SIG-M5 treated with dmso at 0.1 percent for 504 hours (cell line): ENCODE results near the gene ADAP1.

ENCODE experiments used
- DNase-seq: peaks from one replicate; lab custom pipeline; 2025; ENCODE audit not compliant: unreplicated experiment; lab: John Stamatoyannopoulos, UW

The ADAP1 gene

GRCh38 chr7:923108-924041, 31.1 kb downstream of the ADAP1 start:
- peak; percentile 96 for DNase-seq

GRCh38 chr7:922334-923107, 32.0 kb downstream of the ADAP1 start:
- DNase-seq, result peak; percentile 4

GRCh38 chr7:921581-922333, 32.7 kb downstream of the ADAP1 start:
- no peak for DNase-seq

DNA sequence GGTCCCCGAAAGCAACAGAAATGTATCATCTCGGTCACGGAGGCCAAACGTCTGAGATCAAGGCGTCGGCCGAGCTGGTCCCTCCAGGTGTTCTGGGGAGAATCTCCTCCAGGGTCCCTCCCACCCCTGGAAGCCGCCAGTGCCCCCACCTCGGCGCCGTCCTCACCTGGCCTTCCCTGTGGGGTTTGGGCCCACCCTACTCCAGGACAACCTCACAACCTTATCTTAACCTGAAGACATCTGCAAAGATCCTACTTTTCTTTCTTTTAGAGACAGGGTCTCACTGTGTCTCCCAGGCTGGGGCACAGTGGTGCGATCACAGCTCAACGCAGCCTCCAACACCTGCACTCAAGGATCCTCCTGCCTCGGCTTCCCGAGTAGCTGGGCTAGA, 33.4 kb downstream of the ADAP1 start:
- no peak for DNase-seq

GRCh38 chr7:920351-921070, 34.0 kb downstream of the ADAP1 start:
- no peak for DNase-seq

- DNase-seq, result no peak
Observed at GRCh38 chr7:919924-920341, 34.5 kb downstream of the ADAP1 start.

DNA sequence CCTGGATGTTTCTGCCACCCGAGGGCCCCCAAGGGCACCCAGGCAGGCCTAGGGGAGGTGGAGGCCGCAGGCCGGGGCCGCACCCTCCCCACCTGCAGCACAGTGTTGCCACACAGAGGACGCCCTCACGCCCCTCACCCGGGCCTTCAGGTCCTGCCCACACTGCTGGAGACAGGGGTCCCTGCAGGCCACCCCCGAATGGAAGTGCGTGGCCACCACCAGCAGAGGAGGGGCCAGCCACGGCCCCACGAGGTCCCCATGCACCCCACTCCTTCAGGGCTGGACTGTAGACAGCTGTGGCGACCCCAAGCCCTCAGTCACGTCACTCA, 35.4 kb downstream of the ADAP1 start:
- no peak for DNase-seq

DNA sequence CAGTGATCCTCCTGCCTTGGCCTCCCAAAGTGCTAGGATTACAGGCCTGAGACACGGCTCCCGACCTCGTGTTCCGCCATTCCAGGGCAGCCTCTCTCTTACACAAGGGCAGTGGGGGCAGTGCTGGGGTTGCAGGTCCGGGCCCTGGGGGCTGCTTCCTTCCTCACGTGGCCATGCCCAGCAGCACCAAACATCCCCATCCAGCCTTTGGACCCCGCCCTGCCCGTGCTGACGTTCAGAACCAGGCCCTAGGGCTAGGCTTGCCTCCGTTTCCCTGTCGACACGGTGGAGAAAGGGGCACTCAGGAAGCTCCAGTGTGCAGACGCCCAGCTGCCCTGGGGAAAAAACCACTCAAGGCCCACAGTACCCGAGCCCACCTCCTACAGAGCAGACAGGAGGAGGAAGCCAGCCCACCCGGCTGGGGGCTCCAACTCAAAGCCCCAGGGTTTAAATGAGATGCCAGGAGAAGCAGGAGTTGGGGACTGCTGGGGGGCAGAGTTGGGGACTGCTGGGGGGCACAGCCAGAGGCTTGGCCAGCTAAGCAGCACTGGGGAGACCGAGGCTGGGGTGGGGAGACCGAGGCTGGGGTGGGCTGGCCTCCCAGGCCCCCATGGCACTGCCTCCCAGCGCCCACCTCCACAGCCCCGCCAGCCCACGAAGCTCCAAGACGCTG, 35.9 kb downstream of the ADAP1 start:
- DNase-seq, result no peak

DNA sequence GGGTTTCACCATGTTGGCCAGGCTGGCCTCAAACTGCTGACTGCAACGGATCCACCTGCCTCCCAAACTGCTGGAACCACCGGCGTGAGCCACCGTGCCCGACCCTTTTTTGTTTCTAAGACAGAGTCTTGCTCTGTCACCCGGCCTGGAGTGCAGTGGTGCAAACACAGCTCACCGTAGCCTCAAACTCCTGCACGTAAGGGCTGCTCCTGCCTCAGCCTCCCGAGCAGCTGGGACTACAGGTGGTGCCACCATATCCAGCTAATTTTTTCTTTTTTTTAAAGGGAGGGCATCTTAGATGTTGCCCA, 36.4 kb downstream of the ADAP1 start:
- DNase-seq, result no peak

DNA sequence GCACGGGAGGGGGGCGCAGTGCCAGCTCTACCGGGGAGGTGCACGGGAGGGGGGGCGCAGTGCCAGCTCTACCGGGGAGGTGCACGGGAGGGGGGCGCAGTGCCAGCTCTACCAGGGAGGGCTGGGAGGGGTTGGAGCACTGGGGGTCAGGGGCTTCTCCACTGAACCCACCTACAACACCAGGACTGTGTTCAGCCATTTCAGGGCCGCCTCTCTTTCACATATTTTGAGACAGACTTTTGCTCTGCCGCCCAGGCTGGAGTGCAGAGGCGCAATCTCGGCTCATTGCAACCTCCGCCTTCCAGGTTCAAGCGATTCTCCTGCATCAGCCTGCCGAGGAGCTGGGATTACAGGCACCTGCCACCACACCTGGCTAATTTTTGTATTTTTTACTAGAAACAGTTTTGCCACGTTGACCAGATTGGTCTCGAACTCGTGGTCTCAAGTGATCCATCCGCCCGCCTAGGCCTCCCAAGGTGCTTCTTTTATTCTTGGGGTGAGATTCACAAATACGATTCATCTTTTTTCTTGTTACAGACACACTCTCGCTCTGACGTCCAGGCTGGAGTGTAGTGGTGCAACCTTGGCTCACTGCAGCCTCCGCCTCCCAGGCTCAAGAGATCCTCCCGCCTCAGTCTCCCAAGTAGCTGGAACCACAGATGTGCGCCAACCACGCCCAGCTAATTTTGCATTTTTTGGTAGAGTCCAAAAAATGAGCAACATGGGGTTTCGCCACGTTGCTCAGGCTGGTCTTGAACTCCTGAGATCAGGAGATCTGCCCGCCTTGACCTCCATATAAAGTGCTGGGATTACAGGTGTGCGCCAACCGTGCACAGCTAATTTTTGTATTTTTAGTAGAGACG, 37.0 kb downstream of the ADAP1 start:
- DNase-seq, result no peak

- no peak for DNase-seq
Observed at GRCh38 chr7:916291-916941, 38.1 kb downstream of the ADAP1 start.

DNA sequence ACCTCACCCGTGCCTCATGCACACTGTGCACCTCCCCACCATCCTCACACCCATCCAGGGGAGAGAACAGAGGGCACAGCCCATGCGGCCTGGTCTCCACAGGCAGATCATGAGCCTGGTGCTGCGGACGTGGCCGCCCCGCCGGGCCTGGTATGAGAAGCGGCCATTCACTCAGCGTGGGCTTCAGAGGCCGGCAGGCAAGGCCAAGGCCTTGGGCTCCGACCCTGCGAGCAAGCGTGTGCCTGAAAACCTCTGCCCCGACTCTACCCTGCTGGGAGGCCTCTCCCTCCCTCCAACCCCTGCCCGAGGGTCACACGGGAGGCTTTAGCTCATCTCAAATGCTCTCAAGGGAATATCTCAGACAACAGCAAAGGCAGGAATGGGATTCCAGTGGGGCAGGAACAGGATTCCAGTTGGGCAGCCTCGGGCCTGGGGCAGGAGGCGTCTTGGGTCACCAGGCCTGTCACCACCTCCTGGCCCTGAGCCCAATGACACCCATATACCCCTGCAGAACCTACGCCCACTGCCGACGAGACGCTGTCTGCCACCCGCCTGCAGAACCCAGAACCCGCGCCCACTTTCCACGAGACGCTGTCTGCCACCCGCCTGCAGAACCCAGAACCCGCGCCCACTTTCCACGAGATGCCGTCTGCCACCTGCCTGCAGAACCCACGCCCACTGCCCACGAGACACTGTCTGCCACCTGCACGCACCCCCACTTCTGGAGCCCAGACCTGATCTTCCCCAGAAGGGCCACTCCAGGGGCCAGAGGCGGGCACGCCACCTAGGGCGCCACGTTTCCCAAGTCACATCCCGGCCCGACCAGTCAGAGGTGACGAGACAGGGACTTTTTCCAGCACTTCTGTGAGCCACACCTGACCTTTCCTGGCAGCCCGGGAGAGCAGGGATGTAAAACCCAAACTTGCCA, 38.9 kb downstream of the ADAP1 start:
- DNase-seq, result no peak

DNA sequence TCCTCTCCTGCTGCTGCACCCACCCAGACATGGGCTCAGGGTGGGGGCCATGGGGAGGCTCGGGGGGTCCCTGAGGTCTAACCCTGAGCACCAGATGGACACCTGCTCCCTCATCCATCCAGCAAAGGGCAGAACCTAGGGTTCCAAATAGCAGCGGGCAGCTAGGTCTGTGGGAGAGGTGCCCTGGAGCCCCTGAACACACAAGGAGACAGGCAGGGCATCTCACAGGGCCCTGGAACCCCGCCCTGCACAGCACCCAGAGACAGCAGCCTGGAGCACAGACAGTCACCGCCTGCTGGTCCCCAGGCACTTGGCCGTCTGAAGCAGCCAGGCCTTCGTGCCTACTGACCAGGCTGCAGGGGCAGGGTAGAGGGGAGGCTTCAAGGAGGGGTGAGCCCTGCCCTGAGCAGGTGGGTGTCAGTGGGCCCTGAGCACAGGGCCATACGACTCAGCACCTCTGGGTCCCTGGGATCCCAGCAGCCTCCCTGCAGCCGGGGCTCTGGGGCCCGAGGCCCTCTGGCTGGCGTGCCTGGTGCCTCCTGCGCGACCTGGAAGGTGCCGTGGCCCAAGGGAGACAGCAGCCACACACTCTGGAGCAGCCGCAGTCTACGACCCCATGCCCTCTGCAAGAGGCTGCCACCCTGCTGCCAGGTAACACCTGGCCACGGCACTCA, 39.8 kb downstream of the ADAP1 start:
- no peak for DNase-seq

GRCh38 chr7:913736-914520, 40.6 kb downstream of the ADAP1 start:
- DNase-seq, result no peak

DNA sequence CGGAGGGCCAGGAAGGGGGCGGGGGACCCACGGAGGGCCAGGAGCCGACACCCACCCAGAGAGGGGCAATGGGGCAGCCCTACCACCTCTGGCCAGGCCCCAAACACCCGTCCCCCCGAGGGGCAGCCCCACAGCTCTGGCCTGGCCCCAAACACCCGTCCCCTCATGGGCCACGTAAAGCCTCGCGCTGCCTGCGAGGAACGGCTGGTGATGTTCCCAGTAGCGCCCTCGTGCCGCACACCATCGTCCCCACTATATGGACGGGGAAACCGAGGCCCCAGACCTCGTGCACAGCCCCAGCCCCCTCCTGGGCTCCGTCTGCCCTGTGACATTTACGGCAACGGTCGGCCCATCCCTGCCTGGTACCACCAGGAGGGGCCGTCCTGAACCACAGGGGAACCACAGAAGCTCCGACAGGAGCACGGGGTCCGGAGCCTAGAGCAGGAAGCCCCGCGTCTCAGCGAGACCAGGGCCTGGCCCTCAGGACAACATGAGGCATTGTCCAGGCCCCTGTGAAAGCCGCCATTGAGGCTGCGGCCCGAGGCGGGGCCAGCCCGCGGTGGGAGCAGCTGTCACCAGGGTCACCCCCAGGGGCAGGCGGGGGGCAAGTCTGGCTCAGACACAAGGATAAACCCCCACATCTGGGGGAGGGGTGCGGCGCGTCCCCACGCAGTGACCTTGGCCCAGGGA, 42.5 kb downstream of the ADAP1 start:
- DNase-seq, result no peak

DNA sequence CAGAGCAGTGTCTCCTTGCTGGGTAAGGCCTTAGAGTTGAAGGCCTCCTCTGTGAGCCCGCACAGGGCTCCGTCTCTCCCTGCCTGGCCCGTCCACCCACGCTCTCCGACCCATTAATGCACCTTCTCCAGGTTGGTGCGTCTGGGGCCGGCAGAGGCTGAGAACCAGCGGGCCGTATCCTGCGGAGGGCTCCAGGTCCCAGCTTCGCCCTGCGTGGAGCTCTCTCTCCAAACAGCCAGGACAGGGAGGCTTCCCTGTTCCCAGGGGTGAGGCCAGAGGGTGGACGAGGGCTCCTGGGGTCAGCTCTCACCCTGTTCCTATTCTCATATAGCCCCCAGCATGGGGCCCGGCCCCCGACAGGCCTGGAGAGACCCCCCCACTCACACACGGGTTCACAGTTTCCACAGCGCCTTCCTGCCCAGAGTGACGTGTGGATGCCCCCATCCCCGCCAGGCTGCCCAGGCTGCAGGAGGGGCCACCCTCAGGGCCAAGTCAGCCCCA, 43.5 kb downstream of the ADAP1 start:
- no peak for DNase-seq
